GM04504 (cell line): ENCODE results near the gene GTF2B.
"Not testable (repeated sequence)": the region's sequence is repeated elsewhere in the genome, so short reads cannot be mapped to it uniquely, and the experiment has no call there.

Experiments
- DNase-seq: peaks from one replicate; pipeline ENCODE4 v3.0.0-alpha.2; 2012; ENCODE audit warnings: low read depth

Gene GTF2B

DNA sequence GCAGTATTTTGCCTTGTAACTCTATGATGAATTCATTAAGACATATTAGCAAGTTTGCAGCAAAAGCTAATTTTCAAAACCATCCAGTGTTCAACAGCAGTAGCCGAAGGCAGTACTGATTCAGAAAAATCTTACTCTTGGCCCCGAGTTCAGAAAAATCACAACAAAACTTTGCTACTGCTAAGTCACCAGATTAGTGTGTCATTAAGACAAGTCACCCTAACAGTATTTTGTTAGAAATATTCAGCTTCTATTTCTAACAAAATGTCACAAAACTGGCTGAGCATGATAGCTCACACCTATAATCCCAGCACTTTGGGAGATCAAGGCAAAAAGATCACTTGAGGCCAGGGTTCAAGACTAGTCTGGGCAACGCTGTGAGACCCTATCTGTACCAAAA lies 8.2 kb downstream of the GTF2B start:
- DNase-seq, result no peak

DNA sequence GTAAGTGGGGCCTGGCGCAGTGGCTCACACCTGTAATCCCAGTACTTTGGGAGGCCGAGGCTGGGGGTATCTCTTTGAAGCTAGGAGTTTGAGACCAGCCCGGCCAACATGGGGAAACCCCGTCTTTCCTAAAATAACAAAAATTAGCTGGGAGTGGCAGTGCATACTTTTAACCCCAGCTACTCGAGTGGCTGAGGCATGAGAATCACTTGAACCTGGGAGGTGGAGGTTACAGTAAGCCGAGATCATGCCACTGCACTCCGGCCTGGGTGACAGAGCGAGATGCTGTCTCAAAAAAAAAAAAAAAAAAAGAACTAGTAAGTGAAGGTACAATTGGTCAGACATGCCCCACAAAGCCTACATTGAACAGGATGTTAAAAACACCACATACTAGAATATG lies 10.7 kb downstream of the GTF2B start:
- DNase-seq, result not testable (repeated sequence)

GRCh38 chr1:88878731-88879130 lies 12.6 kb downstream of the GTF2B start:
- DNase-seq, result no peak

GRCh38 chr1:88877911-88878310 lies 13.5 kb downstream of the GTF2B start:
- DNase-seq, result no peak

DNA sequence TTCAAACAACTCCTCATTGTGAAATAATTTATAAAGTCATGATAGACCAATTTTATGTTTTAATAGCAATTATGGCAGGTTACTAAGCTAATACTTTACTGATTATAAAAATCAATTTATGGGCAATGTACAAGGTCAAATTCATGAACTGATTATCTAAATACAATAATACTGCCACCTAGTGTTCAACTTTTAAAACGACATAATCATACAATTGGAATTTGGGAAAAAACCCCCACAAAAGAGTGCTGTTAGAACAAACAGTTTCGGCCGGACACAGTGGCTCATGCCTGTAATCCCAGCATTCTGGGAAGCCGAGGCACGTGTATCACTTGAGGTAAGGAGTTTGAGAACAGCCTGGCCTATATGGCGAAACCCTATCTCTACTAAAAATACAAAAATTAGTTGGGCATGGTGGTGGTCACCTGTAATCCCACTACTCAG lies 14.0 kb downstream of the GTF2B start:
- DNase-seq, result no peak

DNA sequence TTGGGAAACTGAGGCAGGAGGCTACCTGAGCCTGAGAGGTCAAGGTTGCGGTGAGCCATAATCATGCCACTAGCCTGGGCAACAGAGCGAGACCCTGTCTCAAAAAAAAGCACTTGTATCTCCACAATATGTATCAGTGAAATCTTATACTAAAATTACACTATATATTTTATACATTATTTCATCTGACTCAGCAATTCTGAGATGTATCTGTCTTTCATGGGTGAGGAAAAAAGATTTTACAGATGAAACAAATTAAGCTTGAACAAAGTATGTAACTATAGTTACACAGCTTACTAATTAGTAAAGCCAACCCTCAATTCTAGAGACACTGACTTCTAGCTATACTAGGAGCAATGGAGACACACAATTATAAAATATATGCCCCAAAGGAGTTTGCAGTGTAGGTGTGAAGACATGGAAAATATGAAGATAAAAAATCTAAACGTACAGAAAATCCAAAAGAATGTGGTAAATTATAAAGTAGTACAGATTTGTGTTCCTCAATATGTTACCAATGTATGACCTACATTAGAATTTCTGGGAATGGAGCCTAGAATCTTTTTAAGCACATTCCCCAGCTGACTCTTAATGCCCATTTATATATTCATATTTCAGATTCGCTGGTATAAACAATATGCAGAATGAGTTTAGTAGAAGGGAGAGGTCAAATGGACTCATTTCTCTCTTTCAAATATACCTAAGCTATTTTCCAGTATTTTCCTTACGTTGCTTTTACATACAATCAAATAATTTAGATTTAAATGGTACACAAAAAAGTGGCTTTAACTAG lies 14.6 kb downstream of the GTF2B start:
- no peak for DNase-seq

DNA sequence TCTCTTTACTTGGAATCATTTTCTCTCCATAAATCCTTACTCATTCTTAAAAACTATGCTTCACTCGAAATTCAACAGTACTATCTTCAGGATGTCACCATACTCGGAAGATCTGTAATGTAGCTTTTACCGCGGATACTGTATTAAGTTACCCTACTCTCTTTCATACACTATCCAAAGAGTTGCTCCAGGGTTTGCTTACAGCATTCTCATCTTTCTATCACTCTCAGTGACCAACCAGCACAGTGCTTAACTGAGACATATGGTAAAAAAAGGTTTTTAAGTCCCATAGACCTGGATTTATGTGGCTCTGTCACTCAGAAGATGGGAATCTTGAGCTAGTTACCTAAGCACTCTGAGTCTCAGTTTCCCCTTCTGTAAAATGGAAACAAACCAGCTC lies 15.8 kb downstream of the GTF2B start:
- no peak for DNase-seq

DNA sequence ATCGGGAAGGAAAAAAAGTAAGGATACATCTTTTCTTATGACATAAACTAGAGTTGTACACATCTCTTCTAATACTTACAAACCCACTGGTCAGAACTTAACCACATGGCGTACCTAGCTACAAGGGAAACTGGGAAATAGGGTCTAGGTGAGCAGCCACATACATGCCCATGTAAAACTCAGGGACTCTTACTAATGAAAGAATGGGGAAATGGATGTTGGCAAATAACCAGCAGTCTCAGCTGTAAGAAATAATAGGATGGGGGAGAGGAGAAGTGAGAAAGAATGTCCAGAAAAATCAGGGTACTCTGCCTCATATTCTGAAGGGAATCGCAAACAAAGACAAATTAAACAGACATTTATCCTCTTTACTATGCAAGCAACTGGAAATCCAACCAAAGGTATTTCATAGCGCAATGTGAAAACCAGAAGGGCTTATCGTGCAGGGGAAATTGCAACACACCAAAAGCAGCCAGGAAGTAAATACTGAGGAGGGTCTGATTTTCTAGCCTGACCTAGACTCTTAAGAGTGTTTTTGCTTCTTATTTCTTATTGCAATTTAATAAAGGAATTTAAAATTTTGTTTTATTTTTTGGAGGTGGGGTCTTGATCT lies 17.5 kb downstream of the GTF2B start:
- DNase-seq, result no peak

DNA sequence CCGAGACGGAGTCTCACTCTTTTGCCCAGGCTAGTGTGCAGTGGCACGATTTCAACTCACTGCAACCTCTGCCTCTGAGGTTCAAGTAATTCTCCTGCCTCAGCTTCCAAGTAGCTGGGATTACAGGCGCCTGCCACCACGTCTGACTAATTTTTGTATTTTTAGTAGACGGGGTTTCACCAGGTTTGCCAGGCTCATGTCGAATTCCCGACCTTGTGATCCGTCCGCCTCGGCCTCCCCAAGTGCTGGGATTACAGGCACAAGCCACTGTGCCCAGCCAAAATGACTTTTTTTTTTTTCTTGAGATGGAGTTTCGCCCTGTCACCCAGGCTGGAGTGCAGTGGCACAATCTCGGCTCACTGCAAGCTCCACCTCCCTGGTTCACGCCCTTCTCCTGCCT lies 21.7 kb downstream of the GTF2B start:
- not testable (repeated sequence) for DNase-seq

GRCh38 chr1:88867743-88868521 lies 23.4 kb downstream of the GTF2B start:
- DNase-seq, result peak; percentile 22

GRCh38 chr1:88851303-88852063 lies 39.9 kb downstream of the GTF2B start:
- no peak for DNase-seq

- no peak for DNase-seq
Observed at GRCh38 chr1:88847643-88848042, 43.7 kb downstream of the GTF2B start.

DNA sequence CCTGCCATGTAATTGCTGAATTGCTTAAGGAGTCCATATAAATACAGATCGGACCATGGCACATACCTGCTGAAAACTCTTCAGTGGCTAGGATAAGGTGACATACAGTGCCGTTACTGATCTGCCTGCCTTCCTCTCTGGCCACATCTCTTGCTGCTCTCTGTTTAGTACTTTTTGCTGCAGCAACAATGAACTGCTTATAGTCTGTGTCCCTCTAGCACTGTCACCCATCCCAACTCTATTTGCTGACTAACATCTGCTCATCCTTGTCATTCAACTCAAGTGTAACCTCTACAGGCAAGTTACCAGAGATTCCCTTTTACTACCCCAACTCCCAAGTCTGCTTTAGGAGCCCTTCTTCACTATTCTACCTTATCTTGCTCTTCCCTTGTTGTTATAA lies 65.6 kb downstream of the GTF2B start:
- no peak for DNase-seq

GRCh38 chr1:88819642-88820041 lies 71.7 kb downstream of the GTF2B start:
- not testable (repeated sequence) for DNase-seq

- DNase-seq, result no peak
Observed at GRCh38 chr1:88813471-88813870, 77.9 kb downstream of the GTF2B start.

- DNase-seq, result no peak
Observed at GRCh38 chr1:88812366-88812765, 79.0 kb downstream of the GTF2B start.

DNA sequence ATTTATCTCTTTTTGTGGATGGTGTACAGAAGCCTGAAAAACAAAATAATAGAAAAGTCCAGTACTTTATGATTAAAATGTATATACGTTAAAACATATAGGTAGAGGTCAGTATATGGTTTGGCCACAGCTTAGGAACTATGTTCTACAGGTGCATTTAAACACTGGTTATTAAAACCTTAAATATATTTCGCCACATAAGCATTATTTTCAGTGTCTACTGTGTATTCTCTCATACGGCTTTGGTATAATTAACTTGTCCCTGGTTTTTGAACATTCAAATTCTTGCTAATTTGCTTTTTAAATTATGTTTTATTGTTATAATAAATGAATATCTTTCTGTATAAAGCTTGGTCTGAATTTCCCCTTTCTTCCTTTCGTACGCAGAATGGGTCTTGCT lies 87.9 kb downstream of the GTF2B start:
- no peak for DNase-seq

GRCh38 chr1:88802950-88803349 lies 88.4 kb downstream of the GTF2B start:
- DNase-seq, result peak; percentile 28
